NK-92 (cell line): ENCODE measurements around the gene ITPR2.

Experiments used
- DNase-seq: peaks from one replicate; lab custom pipeline; 2025; ENCODE audit not compliant: unreplicated experiment; lab: John Stamatoyannopoulos, UW

Gene ITPR2

DNA sequence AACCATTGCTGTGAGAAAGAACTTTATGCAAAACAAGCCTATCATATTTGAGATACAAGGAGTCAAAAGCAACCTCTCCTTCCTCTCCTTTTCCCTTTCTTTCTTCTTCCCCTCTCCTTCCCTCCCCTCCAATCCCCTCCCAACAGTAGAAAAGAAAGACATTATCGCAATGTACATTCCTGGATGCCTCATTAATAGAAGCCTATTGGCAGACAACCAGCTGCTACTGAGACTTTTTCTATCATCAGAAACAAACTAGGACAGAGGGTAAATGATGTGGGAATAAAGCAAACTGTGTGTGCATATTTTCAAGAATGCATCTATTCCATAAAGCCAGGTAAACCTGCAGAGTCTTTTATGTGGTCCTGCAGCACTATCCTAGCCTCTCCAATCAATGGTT, 237.2 kb downstream of the ITPR2 start:
- DNase-seq = no peak

DNA sequence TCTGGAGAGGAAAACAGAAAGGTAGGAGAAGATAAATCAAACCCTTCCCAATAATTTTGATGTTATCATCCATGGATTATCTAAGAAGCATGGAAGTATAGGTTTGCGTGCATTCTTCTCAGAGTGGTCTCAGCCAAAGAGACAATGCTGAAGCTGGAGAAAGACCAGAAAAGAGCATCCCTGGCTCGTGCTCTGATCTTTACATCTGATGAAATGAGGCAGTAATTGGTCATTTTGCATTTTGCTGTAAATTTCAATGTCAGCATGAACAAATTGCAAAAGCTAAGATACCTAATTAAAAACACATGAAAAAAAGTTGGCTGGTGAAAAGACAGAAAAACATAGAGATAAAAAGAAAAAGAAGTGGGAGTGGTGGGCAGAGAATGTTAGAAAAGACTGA, 252.4 kb downstream of the ITPR2 start:
- DNase-seq = no peak

DNA sequence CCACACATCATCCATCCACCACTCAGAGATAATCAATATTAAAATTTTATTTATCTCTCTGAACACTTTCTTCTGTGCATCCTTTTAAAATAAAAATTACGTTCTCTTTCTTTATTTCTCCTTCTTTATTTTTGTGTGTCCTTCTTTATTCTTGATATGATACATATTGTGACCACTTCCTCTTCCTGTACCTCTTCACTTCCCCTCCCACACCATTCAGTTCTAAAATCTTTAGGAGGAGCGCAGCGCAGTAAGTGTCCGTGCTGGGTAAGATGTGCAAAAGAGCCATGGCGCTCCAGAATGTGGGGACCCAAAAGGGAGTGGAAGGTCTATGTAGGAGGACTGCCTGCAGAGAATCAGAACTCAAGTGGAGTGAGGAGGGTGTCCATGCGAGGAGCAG, 256.7 kb downstream of the ITPR2 start:
- no peak for DNase-seq

DNA sequence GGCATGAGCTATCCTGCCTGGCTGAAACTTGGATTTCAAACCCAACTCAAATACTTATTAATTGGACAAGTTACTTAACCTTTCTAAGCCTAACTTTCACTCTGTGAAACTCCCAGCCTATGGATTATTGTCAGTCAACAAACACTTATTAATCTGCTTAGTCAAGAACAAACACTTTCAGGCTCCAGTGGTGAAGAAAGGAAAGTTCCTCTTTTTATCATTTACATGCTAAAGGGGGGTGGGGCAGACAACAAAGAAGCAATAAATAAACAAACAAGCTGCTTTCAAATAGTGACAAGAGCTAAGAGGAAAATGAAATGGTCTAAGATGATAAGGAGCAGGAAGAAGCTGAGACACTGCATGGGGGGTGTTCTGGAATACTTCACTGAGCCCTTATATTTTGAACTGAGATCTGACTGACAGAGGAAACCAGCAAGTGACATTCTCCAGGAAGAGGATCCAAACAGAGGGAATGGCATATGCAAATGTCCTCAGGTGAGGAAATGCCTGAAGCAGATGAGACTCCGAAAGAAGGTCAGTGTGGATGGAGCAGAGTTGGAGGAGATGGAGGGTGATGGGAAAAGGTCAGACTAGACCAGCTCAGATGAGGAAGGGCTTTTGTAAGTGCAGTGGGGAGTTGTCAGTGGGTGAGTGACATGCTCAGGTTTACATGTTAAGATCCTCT, 259.6 kb downstream of the ITPR2 start:
- no peak for DNase-seq

DNA sequence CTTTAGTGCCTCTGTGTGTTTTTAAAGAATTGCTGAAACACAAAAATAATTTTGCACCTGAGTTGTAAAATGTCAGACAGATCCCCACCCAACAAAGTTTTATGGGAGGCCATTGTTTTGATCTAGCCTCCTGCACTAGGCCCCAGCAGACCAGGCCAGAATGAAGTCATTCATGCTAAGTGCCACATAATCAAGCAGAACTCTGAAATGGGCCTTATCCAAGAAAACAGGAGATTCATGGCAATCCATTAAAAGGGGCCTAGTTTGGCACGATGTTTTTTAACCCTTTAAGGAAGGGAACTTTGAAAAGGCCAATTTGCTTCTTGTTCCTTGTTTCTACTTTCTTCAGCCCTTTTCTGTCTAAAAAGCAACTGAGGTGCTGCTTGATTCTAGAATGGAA, 260.9 kb downstream of the ITPR2 start:
- no peak for DNase-seq

DNA sequence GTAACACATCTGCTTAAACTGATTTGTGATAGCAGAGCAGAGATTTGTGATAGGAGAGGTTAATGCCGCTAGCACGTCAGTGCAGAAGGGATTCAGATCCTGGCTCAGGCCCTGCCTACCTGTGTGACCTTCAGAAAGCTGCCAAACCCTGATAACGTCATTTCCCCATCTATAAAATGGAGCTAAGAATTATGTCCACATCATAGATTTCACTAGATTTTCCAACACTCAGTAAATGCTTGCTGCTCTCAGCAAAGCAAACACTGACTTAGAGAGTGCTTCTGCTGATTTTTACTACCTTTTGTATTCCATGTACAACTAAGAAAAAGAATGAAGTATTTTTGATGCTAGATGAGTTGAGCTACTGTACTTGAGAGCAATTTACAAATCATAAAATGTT, 261.4 kb downstream of the ITPR2 start:
- DNase-seq = no peak

DNA sequence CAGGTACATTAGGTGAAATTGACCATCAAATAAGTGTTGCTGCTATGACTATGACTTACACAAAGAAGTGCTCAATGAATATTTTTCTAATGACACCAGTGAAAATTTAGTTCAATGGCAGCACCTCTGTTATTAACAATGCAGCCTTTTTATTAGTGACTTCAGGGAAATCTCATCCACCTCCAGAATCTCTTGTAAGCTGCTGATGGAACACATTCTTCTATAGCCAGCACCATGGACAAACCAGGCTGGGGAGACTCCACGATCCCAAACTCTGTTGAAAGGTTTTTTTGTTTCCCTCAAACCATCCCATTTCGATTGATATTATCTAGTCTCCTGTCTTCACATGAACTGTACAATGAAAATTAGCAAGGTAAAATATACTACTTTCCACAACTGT, 265.9 kb downstream of the ITPR2 start:
- DNase-seq = no peak

DNA sequence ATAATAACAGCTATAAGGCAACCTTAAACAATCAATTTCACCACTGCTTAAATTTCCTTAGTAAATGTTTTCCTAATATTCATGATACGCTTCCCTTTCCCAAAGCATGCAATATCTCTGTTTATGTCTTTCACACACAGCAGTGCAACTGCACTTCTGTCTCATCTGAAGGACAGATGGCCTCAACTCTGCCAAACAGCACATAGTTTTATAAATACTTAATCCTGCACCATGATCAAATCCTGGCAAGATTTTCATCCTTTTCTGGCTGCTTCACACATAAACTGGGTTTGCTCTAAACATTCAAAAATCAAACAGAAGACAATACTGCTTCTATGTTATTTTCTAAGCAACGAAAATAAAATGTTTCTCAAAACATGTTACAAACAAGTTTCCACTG, 266.3 kb downstream of the ITPR2 start:
- DNase-seq = no peak

DNA sequence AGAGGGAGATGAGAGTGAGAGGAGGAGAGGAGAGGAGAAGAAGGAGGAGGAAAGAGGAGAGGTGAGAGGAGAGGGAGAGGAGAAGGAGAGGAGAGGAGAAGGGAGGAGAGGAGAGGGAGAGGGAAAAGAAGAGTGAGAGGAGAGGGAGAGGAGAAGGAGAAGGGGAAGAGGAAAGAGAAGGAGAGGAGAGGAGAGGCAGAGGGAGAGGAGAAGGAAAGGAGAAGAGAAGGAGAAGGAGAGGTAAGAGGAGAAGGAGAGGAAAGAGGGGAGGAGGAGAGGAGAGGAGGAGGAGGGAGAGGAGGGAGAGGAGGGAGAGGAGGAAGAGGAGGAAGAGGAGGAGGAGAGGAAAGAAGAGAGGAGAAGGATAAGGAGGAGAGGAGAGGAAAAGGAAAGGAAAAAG, 266.8 kb downstream of the ITPR2 start:
- DNase-seq = no peak

DNA sequence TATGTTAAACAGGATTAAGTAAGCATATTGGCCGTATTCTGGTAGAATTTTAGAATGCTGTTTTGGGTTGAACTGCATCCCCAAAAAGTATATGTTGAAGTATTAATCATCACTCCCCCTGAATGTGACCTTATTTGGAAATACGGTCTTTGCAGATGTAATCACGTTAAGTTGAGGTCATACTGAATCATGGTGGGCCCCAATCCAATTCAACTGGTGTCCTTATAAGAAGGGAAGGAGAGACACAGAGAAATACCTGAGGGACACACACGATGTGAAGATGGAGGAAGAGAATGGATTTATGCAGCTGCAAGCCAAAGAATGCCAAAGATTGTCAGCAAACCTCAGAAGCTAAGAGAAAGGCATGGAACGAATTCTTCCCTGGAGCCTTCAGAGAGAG, 268.6 kb downstream of the ITPR2 start:
- no peak for DNase-seq

DNA sequence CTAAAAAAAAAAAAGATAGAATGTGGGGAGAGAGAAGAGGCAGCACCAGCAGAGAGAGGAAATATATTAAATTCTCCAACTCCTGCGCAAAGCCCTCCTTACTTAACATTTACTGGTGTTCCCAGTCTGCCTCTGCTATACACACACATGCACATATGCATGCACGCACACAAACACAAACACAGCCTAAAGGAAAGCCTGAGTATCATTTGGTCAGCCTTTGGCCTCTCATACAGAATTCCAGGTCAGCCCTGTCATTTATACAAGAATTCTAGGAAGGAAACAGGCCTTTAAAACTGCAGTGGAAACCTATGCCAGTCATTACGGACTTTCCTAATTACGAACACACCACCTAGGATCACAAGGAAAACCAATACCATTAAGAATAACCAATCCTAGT, 269.4 kb downstream of the ITPR2 start:
- no peak for DNase-seq

DNA sequence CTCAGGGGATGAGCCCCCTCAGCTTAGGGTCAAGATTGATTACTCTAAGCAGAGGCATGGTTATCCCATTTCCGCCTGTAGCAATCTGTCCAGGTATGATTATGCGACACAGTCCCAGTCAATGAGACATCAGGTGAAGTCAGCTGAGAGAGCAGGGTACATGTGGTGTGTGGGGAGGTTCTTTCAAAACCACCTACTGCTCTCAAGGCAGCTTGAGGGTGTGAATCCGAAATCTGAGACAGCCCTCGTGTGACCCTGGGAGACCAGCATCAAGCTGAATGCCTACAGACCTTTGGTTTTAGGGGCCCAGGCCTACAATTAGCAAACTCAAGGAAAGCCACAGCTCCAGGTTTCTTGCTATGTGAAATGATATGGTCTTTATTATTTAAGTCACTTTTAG, 275.7 kb downstream of the ITPR2 start:
- DNase-seq = no peak

DNA sequence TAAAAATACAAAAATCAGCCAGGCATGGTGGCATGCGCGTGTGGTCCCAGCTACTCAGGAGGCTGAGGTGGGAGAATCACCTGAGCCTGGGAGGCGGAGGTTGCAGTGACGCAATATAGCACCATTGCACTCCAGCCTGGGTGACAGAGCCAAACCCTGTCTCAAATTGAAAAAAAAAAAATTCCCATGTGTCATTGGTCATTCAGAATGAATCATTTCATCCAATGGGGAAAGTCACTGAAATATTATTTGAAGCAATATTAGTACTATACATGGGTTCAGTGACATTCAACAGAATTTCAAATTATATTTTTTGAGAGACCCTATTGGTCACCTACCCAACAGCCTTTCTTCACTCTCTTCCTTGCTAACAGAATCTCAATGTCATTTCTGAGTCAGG, 276.1 kb downstream of the ITPR2 start:
- no peak for DNase-seq

DNA sequence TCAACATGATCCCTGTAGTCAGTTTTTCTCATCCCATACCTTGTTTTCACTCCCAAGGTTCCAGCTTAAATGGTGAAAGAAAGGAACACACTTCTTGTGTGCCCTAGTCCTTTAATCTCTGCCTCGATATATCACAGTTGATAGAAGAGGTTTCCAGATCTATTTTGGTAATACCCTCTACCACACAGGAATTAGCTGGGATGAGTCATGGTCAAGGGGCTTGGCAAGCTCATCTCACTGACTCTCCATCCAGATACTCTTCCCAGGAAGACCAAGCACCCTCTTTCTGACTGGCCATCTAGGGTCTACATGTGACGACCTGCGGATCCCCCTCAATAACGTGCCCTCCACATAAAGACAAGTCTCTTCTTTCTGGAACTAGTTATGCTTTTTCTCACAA, 277.9 kb downstream of the ITPR2 start:
- DNase-seq = no peak

DNA sequence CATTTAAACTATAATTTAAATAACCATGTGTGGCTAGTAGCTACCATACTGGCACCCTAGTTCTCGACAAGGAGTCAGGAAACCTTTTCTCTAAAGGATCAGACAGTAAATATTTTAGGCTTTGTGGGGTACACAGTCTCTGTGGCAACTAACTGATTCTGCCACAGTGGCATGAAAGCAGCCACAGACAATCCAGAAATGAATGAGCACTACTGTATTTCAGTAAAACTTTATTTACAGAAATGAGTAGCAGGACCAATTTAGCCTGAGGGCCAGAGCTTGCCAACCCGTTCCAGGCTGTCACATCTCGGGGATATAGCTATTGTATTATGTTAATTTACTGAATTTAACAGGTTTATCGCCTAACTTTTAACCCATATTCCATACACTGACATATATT, 278.7 kb downstream of the ITPR2 start:
- DNase-seq = no peak

DNA sequence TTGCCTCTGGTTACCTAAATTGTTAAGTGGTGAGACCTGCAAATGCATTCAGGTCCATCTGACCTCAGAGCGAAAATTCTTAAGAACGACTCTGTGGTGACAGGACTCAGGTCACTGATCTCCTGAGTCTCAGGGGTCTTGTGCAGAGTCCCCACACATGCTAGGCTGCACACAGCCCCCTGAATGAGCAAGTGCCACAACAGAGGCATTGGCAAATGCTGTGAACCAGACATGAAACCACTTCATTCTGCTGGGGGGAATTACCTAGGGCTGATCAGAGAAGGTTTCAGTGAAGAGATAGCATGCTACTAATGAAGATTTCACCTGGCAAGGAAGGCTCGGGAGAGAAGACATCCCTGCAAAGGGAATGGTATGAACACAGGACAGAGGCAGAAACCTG, 281.6 kb downstream of the ITPR2 start:
- DNase-seq = no peak

DNA sequence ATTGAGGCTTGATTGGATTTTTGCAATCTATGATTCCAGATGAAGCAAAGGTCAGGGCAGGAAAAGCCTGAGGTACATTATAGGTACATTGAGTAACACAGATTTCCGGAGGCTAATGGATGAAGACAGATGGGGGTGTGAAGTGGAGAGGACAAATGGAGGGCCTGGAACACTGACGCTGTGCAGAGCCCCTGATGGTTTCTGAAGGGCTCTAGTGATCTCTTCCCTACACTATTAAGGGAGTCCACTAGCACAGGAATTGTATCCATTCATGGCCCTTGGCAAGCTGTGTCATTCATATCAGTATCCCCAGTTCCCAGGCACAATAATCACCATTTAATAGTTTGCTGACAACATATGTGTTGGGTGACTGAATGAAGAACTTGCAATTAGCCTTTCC, 284.8 kb downstream of the ITPR2 start:
- DNase-seq = no peak

DNA sequence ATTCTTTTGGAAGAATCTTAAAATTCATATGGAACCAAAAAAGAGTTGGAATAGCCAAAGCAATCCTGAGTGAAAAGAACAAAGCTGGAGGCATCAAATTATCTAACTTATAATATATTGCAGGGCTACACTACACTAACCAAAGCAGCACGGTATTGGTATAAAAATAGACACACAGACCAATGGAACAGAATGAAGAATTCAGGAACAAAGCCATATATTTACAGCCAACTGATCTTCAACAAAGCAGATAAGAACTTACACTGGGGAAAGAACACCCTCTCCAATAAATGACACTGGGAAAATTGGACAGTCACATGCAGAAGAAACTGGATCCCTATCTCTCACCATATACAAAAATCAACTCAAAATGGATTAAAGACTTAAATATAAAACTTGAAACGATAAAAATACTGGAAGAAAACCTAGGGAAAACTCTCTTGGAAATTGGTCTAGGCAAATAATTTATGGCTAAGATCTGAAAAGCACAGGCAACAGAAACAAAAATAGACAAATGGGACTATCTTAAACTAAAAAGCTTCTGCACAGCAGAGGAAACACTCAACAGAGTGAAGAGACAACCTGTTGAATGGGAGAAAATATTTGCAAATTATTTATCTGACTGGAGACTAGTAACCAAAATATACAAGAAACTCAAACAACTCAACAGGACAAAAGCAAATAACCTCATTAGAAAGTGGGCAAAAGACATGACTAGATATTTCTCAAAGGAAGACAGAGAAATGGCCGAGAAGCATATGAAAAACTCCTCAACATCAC, 286.3 kb downstream of the ITPR2 start:
- DNase-seq = no peak

DNA sequence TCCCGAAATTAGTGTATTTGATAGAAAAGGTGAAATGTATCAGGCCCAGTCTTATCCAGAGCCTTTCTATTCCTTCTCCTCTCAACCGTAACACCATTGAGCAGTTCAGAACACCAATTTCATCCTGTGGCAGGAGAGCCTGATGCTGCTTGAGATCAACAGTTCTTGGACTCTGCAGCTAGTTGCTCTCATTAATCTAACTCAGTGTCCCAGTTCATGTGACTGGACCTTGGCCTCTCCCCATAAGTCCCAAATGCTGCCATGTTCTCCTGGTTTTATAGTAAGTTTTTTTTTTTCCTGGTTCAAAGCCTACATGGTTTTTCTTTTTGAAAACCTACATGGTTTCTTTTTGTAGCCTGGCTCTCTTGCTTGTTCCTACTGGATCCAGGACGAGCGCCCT, 293.9 kb downstream of the ITPR2 start:
- no peak for DNase-seq

DNA sequence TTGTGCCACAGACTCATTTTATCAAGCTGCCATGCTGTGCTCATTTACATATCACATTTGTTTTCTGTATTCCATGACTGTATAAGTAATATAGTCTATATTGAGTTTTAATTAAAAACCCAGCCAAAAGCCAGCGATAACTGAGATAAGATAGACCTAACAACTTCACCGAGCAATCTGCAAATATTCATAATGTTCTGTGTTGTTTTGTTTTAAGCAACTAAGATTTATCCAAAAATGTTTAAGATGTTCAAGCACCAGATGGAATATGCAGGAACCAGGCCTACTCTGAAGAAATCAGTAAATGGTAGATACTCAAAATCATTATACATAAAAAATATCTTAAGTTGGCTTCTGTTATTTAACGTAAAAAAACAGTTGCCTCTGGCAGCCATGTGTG, 295.3 kb downstream of the ITPR2 start:
- no peak for DNase-seq

DNA sequence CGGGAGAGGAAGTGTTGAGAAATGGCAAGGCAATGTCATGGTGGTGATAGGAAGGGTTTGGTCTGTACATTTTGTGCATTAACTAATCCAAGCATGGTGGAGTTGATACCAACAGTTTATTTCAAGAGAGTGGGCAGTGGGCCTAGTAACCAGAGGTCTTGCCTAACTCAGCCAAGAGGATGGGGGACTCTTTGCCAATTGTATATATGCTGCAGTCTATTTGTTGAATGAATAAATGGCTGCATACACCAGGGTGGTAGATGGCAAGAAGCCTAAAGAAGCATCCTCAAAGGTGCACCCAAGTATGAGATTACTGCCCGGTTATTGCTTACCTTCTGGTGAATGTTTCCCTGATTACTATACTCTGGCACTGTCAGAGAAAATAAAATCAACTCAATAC, 295.9 kb downstream of the ITPR2 start:
- no peak for DNase-seq

DNA sequence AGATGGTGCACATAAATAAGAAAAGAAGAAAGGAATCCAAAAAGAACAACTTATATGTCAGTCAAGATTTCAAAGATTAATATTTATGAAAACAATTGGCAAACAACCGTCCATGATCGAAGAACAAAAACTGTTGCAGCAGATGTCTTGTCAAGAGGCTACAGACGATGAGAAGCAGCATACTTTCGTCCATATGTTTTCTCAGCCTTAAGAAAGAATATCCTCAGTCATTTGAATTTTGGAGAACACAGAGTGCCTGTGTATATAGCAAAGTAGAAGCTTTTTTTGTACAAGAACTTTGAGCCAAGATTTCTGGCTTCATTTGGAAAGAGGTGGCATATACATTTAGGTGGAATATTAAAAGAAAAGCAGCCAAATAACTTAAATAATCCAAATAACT, 297.2 kb downstream of the ITPR2 start:
- no peak for DNase-seq

DNA sequence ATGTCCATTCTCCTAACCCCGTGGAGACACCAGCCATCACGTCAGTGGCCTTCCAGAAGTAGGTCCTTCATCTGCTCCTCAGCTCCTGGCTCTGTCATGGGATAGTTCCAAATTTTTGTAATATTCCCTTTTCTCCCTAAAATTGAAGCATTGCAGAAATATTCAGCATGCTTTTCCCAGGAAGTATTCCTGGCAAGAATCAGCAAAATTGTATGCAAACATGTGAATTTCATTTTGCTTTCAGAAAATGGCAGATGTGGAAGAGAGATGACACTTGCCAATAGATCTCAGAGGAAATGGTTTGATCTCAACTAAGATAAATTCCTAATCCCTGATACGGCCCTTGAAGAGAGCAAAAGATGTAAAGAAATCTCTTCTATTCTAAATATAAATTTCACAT, 298.9 kb downstream of the ITPR2 start:
- no peak for DNase-seq
